GM13977 (cell line): ENCODE data around the gene SNRPE.

ENCODE experiments used
- DNase-seq: peaks from one replicate; pipeline ENCODE4 v3.0.0; 2012; ENCODE audit warnings: low spot score
- CTCF ChIP-seq: IDR thresholded peaks from 2 replicates; pipeline ENCODE4 v1.5.1; 2012; ENCODE audit warnings: mild to moderate bottlenecking, control low read depth; ENCODE audit not compliant: insufficient read depth; ENCODE audit errors: extremely low read depth, missing control alignments
- in situ Hi-C: fragments of 300-500 bp; cut with MboI; formaldehyde crosslinking; loops from one replicate; pipeline ENCODE4 v1.12.0; 2022; ENCODE audit warnings: low sequenced_read_pairs, low pct_unique_long_range_greater_than_20kb, mixed read lengths, inconsistent platforms; ENCODE audit not compliant: unreplicated experiment

The SNRPE gene

GRCh38 chr1:203861379-203862184, at the start of gene SNRPE:
Gene SNRPE, plus strand, starts transcription at chr1:203861599. Its CDS starts 61 bp downstream, at chr1:203861660.
- in situ Hi-C loops: loop anchor here (10.0 kb wide), 1 partner anchor 263 kb away; no protein-coding TSS in a partner anchor
- peak; percentile 92 for DNase-seq

GRCh38 chr1:203813581-203814341, 47.6 kb upstream of the SNRPE start:
- in situ Hi-C loops: no loop called here
- DNase-seq: no peak
- no peak for TF ChIP-seq CTCF

More at GRCh38 chr1:203861379-203862184, at the start of gene SNRPE:
- peak; percentile 89 for TF ChIP-seq CTCF

GRCh38 chr1:203818399-203818798, 43.0 kb upstream of the SNRPE start:
- in situ Hi-C loops: no loop called here
- DNase-seq: no peak
- no peak for TF ChIP-seq CTCF

GRCh38 chr1:203823306-203823705, 38.1 kb upstream of the SNRPE start:
- DNase-seq: no peak
- TF ChIP-seq CTCF: no peak
- in situ Hi-C loops: no loop called here

GRCh38 chr1:203826175-203826574, 35.2 kb upstream of the SNRPE start:
- no peak for DNase-seq
- TF ChIP-seq CTCF: no peak
- in situ Hi-C loops: no loop called here

GRCh38 chr1:203828002-203828401, 33.4 kb upstream of the SNRPE start:
- no peak for DNase-seq
- TF ChIP-seq CTCF: no peak
- in situ Hi-C loops: no loop called here
